Measurements from ENCODE around the gene SLCO2A1.

SLCO2A1 gene

GRCh38 chr3:133991209-133991608 is 38.5 kb downstream of the SLCO2A1 start:
- Mint-ChIP-seq H3K27ac (no peak overlapping the region), H3K9me3 (no peaks in the 10 kb centered on the region), H3K27me3 (ENCODE audit: low read depth) (peaks cover 14% of the 10 kb centered on the region), H3K4me1 (ENCODE audit: low read depth) (no peaks in the 10 kb centered on the region), H3K36me3 (ENCODE audit: low read depth) (no peaks in the 10 kb centered on the region), H3K4me3 (no peak overlapping the region)

- Mint-ChIP-seq H3K9me3 (no peaks in the 10 kb centered on the region), H3K36me3 (ENCODE audit: low read depth) (no peaks in the 10 kb centered on the region), H3K4me3 (no peak overlapping the region), H3K27ac (no peak overlapping the region), H3K4me1 (ENCODE audit: low read depth) (no peaks in the 10 kb centered on the region), H3K27me3 (ENCODE audit: low read depth) (peaks cover 19% of the 10 kb centered on the region)
Observed at GRCh38 chr3:133989936-133990702, 39.6 kb downstream of the SLCO2A1 start.

GRCh38 chr3:133988631-133989161 is 41.0 kb downstream of the SLCO2A1 start:
- Mint-ChIP-seq H3K4me1 (ENCODE audit: low read depth) (no peaks in the 10 kb centered on the region), H3K27ac (no peak overlapping the region), H3K4me3 (no peak overlapping the region), H3K27me3 (ENCODE audit: low read depth) (peaks cover 14% of the 10 kb centered on the region), H3K36me3 (ENCODE audit: low read depth) (no peaks in the 10 kb centered on the region), H3K9me3 (no peaks in the 10 kb centered on the region)

GRCh38 chr3:133987948-133988484 is 41.7 kb downstream of the SLCO2A1 start:
- H3K27me3 Mint-ChIP-seq (ENCODE audit: low read depth), result peaks cover 14% of the 10 kb centered on the region
- no peaks in the 10 kb centered on the region for H3K36me3 Mint-ChIP-seq (ENCODE audit: low read depth)
- no peak overlapping the region for H3K4me3 Mint-ChIP-seq
- no peaks in the 10 kb centered on the region for H3K9me3 Mint-ChIP-seq
- no peaks in the 10 kb centered on the region for H3K4me1 Mint-ChIP-seq (ENCODE audit: low read depth)
- no peak overlapping the region for H3K27ac Mint-ChIP-seq

- Mint-ChIP-seq H3K27ac (no peak overlapping the region), H3K27me3 (ENCODE audit: low read depth) (peaks cover 14% of the 10 kb centered on the region), H3K9me3 (no peaks in the 10 kb centered on the region), H3K4me1 (ENCODE audit: low read depth) (no peaks in the 10 kb centered on the region), H3K36me3 (ENCODE audit: low read depth) (no peaks in the 10 kb centered on the region), H3K4me3 (no peak overlapping the region)
Observed at GRCh38 chr3:133987136-133987535, 42.6 kb downstream of the SLCO2A1 start.

- Mint-ChIP-seq H3K4me1 (ENCODE audit: low read depth) (no peaks in the 10 kb centered on the region), H3K27ac (no peak overlapping the region), H3K36me3 (ENCODE audit: low read depth) (no peaks in the 10 kb centered on the region), H3K9me3 (no peaks in the 10 kb centered on the region), H3K27me3 (ENCODE audit: low read depth) (peaks cover 14% of the 10 kb centered on the region), H3K4me3 (no peak overlapping the region)
Observed at GRCh38 chr3:133986311-133986710, 43.4 kb downstream of the SLCO2A1 start.

GRCh38 chr3:133984975-133985374 is 44.8 kb downstream of the SLCO2A1 start:
- no peak overlapping the region for H3K27ac Mint-ChIP-seq
- no peaks in the 10 kb centered on the region for H3K9me3 Mint-ChIP-seq
- no peaks in the 10 kb centered on the region for H3K36me3 Mint-ChIP-seq (ENCODE audit: low read depth)
- peaks cover 14% of the 10 kb centered on the region for H3K27me3 Mint-ChIP-seq (ENCODE audit: low read depth)
- H3K4me3 Mint-ChIP-seq, result no peak overlapping the region
- no peaks in the 10 kb centered on the region for H3K4me1 Mint-ChIP-seq (ENCODE audit: low read depth)

- no peak overlapping the region for H3K27ac Mint-ChIP-seq
- no peak overlapping the region for H3K4me3 Mint-ChIP-seq
- no peaks in the 10 kb centered on the region for H3K4me1 Mint-ChIP-seq (ENCODE audit: low read depth)
- H3K36me3 Mint-ChIP-seq (ENCODE audit: low read depth), result no peaks in the 10 kb centered on the region
- H3K27me3 Mint-ChIP-seq (ENCODE audit: low read depth), result peaks cover 14% of the 10 kb centered on the region
- no peaks in the 10 kb centered on the region for H3K9me3 Mint-ChIP-seq
Observed at GRCh38 chr3:133983576-133984560, 45.9 kb downstream of the SLCO2A1 start.

GRCh38 chr3:133983126-133983525 is 46.6 kb downstream of the SLCO2A1 start:
- Mint-ChIP-seq H3K4me3 (no peak overlapping the region), H3K36me3 (ENCODE audit: low read depth) (no peaks in the 10 kb centered on the region), H3K27ac (no peak overlapping the region), H3K4me1 (ENCODE audit: low read depth) (no peaks in the 10 kb centered on the region), H3K9me3 (no peaks in the 10 kb centered on the region), H3K27me3 (ENCODE audit: low read depth) (peaks cover 10% of the 10 kb centered on the region)

- H3K27me3 Mint-ChIP-seq (ENCODE audit: low read depth), result peaks cover 5% of the 10 kb centered on the region
- H3K27ac Mint-ChIP-seq, result no peak overlapping the region
- H3K4me1 Mint-ChIP-seq (ENCODE audit: low read depth), result no peaks in the 10 kb centered on the region
- no peaks in the 10 kb centered on the region for H3K9me3 Mint-ChIP-seq
- H3K4me3 Mint-ChIP-seq, result no peak overlapping the region
- no peaks in the 10 kb centered on the region for H3K36me3 Mint-ChIP-seq (ENCODE audit: low read depth)
Observed at GRCh38 chr3:133980550-133980949, 49.2 kb downstream of the SLCO2A1 start.

GRCh38 chr3:133980035-133980434 is 49.7 kb downstream of the SLCO2A1 start:
- H3K27me3 Mint-ChIP-seq (ENCODE audit: low read depth), result no peaks in the 10 kb centered on the region
- no peaks in the 10 kb centered on the region for H3K36me3 Mint-ChIP-seq (ENCODE audit: low read depth)
- H3K9me3 Mint-ChIP-seq, result no peaks in the 10 kb centered on the region
- H3K4me1 Mint-ChIP-seq (ENCODE audit: low read depth), result no peaks in the 10 kb centered on the region
- H3K27ac Mint-ChIP-seq, result no peak overlapping the region
- H3K4me3 Mint-ChIP-seq, result no peak overlapping the region

GRCh38 chr3:133979553-133979952 is 50.2 kb downstream of the SLCO2A1 start:
- Mint-ChIP-seq H3K27ac (no peak overlapping the region), H3K27me3 (ENCODE audit: low read depth) (no peaks in the 10 kb centered on the region), H3K36me3 (ENCODE audit: low read depth) (no peaks in the 10 kb centered on the region), H3K4me1 (ENCODE audit: low read depth) (no peaks in the 10 kb centered on the region), H3K9me3 (no peaks in the 10 kb centered on the region), H3K4me3 (no peak overlapping the region)

GRCh38 chr3:133977568-133977967 is 52.2 kb downstream of the SLCO2A1 start:
- Mint-ChIP-seq H3K9me3 (no peaks in the 10 kb centered on the region), H3K4me1 (ENCODE audit: low read depth) (no peaks in the 10 kb centered on the region), H3K36me3 (ENCODE audit: low read depth) (no peaks in the 10 kb centered on the region), H3K27ac (no peak overlapping the region), H3K4me3 (no peak overlapping the region), H3K27me3 (ENCODE audit: low read depth) (peaks cover under 1% of the 10 kb centered on the region)

GRCh38 chr3:133973249-133973980 is 56.3 kb downstream of the SLCO2A1 start:
- Mint-ChIP-seq H3K27me3 (ENCODE audit: low read depth) (peaks cover 7% of the 10 kb centered on the region), H3K4me1 (ENCODE audit: low read depth) (no peaks in the 10 kb centered on the region), H3K4me3 (no peak overlapping the region), H3K36me3 (ENCODE audit: low read depth) (no peaks in the 10 kb centered on the region), H3K27ac (no peak overlapping the region), H3K9me3 (peaks cover 6% of the 10 kb centered on the region)
